Activated CD4-positive, alpha-beta T cell treated with anti-CD3 and anti-CD28 coated beads, Interleukin-2, Interleukin-6, amounts not matched to agents 100 ng/mL and 50 ng/mL, durations not matched to agents 16 hours and 8 hours (primary cell): ENCODE data around the gene KCNAB2.
"Not testable (repeated sequence)": the region's sequence is repeated elsewhere in the genome, so short reads cannot be mapped to it uniquely, and the experiment has no call there.

Source experiments
- DNase-seq: peaks from one replicate; pipeline ENCODE4 v3.0.0-alpha.2; 2020

Gene KCNAB2

DNA sequence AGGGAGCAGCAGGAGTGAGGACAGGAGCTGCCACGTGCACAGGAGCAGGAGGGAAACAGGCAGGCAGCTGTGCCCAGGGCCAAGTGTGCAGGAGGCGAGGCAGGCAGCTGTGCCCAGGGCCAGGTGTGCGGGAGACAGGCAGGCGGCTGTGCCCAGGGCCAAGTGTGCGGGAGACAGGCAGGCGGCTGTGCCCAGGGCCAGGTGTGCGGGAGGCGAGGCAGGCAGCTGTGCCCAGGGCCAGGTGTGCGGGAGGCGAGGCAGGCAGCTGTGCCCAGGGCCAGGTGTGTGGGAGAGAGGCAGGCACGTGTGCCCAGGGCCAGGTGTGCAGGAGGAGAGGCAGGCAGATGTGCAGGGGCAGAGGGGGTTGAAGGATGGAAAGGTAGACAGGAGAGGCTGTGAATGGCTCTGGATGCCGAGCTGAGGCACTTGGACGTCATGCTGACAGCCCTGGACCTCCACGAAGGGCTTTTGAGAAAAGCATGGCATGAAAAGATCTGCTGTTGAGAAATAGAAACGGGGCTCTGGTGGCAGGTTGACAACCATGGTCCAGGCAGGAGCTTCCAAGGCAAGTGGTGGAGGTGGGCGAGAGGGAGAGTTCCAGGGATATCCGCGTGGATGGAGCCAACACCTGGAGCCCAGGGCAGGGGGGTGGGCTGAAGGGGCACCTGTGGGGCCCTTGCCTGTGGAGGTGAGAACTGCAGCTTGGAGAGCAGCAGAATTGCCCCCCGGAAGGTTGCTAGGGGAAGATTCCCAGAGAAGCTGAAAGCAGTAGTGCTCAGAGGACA, 34.3 kb upstream of the KCNAB2 start:
- DNase-seq = no peak

DNA sequence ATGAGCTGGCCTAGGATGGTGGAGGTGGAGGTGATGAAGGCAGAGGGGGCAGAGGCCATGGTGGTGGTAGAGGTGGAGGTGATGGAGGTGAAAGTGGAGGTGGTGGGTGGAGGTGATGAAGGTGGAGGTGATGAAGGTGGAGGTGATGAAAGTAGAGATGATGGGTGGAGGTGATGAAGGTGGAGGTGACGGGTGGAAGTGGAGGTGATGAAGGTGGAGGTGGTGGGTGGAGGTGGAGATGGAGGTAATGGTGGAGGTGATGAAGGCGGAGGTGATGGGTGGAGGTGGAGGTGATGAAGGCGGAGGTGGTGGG, 33.8 kb upstream of the KCNAB2 start:
- no peak for DNase-seq

DNA sequence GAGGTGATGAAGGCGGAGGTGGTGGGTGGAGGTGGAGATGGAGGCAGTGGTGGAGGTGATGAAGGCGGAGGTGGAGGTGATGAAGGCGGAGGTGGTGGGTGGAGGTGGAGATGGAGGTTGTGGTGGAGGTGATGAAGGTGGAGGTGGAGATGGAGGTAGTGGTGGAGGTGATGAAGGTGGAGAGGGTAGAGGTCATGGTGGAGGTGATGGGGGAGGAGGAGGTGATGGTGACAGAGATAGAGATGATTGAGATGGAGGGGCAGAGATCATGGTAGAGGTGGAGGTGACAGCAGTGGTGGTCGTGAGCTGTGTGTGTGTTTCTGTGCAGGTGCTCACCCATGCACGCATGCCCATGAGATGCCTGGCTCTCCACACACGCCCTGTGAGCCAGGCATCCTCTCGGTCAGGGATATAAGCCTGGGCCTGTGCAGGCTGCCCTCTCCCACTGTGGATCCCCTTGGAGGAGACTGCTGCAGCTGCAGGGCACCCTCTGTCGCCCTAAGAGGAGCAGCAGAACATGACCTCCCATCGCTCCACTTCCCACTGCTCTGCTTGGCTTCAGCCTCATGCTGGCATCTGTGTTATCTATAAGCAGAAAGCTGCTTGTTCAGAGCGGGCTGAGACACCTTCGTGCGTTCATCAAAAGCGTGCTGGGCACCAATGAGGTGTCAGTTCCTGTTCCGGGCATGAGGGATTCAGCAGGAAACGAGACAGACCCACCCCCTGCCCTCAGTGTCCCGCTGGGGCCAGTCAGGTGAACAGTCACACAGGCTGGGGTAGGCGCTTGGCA, 33.0 kb upstream of the KCNAB2 start:
- DNase-seq = no peak

DNA sequence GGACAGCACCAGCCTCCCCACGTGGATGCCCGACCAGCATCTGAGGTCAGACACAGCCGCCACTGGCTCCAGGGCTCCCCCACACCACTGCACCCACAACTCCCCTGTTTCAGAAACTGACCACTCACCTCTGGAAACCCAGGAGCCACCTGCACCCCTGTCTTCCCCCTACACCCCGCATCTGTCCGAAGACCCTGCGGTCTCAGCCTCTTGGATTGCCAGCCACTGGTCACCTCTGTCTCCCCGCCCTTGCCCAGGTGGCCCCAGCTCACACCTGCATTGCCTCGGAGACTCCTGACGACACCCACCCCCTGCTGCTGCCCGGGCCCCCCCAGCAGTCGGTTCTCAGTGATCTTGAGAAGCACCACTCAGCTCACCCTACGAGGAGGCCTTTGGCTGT, 32.2 kb upstream of the KCNAB2 start:
- no peak for DNase-seq

DNA sequence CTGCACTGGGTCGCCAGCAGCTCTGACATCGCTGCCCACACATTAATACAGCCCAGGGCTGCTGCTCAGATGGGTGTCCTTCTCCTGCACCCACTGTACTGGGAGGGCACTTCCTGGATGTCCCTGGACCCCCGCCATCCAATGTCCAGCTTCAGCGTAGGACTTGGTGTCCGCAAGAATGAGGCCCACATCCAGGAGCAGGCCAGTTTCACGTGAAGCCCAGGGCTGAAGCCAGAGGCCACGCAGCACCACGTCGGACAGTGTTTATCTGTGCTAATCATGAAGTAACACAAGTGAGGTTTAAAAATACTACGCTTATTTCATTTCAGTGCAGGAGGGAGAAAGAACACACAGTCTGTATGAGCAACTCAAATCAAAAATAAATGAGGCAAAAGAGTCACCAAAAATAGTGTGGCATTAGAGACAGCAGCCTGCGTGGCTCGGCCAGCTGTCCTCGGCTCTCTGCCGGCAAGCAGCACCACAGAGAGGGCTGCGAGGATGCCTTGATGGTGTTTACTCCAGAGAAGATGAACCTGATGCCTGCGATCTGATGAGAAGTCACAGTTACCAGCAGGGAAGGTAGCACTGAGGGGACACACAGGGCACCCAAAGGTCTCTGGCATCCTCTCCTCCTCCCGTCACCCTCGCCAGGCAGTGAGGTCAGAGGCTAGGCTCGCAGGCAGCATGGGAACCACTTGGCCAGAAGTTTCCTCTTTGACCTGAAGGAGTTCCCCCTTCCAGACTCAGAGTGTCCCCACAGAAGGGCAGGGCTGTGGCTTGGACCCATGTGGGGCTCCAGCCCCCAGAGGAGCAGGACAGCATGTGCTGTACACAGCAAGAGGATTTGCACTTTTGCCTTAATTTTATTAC, 31.3 kb upstream of the KCNAB2 start:
- DNase-seq = no peak

DNA sequence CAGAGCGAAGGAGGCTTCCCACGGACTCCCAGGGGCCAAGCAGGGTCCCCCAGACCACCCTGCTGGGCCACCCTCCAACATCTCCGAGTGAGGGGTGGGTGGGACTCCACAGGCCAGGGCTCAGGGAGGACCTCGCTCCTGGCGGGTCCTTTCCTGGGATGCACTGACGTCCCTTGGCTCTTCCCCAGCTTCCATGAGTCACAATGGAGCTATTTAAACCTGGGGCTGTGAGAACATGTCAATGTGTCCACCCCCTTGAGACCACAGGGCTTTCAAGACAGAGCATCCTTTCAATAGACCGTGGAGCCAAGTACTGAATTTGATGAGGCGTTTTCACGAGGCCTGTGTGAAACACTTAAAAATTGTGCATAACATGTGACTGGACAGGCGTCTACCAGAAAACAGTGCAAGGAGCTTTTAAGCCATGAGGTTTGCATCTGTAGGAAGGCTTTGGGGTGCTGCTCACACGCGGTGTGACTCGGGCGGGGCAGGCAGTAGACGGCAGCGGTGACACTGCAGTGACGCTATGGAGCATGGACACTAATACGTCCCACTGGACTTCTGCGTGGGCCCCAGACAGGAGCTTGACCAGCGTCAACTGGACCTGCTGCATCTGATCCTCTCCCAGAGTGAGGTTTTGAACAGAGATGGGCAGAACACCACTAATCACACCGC, 29.4 kb upstream of the KCNAB2 start:
- DNase-seq = no peak

DNA sequence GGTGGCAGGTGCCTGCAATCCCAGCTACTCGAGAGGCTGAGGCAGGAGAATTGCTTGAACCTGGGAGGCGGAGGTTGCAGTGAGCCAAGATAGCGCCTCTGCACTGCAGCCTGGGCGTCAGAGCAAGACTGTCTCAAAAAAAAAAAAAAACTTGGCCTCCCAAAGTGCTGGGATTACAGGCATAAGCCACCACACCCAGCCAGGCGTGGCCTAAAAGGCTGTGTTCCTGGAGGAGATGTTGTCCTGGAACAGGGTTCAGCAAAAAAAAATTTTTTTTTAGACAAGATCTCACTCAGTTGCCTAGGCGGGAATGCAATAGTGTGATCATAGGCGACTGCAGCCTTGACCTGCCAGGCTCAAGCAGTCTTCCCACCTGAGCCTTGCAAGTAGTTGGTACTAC, 28.0 kb upstream of the KCNAB2 start:
- DNase-seq = not testable (repeated sequence)

DNA sequence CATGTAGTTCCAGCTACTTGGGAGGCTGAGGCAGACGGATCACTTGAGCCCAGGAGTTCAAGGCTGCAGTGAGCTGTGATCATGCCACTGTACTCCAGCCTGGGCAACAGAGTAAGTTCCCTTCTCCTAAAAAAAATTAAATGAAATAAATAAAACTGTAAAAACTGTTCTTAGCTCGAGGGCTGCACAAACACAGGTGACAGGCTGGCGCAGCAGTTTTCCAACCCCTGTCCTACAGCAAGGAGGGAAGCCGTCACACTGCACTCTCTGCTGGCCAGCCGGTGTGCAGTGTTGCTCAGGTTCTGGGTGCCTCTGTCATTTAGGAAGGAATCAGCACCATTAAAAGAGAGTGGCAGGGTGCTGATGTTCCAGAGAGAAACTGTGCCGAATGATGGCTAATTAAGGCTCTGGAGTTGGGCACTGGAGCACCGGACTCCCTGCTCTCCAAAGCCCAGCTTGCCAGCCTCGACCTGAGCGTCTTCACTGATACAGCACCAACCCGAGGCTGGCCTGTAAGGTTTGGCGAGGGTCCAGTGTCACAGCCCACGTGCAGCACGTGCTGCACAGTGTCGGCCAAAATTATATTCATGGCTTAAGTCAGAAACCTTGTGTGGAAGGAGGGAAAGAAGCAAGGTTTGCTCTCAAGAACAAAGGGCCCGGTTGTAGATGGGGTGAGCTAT, 26.4 kb upstream of the KCNAB2 start:
- no peak for DNase-seq

DNA sequence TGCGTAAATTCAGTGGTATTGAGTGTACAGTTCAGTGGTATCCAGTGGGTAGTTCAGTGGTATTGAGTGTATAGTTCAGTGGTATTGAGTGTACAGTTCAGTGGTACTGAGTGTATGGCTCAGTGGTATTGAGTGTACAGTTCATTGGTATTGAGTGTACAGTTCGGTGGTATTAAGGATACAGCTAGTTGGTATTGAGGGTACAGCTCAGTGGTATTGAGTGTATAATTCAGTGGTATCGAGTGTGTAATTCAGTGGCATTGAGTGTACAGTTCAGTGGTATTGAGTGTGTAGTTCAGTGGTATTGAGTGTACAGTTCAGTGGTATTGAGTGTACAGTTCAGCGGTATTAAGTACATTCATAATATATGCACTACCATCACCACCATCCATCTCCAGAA, 23.5 kb upstream of the KCNAB2 start:
- DNase-seq = no peak

DNA sequence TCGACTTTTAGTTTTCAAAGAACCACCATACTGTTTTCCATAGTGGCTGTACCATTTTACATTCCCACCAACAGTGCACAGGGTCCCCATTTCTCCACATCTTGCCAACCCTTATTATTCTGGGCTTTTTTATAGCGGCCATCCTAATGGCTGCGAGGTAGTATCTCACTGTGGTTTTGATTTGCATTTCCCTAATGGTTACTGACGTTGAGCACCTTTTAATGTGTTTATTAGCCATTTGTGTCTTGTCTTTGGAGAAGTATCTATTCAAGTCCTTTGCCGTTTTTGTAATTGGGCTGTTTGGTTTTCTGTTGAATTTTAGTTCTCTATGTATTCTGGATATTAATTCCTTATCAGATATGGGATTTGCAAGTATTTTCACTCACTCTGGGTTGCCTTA, 22.3 kb upstream of the KCNAB2 start:
- no peak for DNase-seq

DNA sequence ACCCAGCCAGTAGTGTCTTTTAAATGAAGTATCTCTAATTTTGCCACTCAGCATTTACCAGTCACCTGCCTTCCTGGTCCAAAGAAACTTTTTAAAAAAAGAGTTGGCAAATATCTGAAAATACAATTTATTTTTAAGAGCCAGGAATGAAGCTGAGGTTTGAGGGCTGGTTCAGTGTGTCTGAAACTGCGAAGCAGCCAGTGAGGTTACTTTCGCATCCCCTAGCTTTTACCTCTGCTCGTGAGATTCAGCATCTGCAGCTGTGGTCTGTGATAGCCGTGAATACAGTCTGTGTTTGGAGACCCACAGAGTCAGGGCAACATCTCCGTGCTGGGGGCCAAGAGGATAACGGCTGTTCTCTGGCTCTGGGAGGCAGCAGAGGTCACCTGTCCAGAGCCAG, 21.3 kb upstream of the KCNAB2 start:
- no peak for DNase-seq

DNA sequence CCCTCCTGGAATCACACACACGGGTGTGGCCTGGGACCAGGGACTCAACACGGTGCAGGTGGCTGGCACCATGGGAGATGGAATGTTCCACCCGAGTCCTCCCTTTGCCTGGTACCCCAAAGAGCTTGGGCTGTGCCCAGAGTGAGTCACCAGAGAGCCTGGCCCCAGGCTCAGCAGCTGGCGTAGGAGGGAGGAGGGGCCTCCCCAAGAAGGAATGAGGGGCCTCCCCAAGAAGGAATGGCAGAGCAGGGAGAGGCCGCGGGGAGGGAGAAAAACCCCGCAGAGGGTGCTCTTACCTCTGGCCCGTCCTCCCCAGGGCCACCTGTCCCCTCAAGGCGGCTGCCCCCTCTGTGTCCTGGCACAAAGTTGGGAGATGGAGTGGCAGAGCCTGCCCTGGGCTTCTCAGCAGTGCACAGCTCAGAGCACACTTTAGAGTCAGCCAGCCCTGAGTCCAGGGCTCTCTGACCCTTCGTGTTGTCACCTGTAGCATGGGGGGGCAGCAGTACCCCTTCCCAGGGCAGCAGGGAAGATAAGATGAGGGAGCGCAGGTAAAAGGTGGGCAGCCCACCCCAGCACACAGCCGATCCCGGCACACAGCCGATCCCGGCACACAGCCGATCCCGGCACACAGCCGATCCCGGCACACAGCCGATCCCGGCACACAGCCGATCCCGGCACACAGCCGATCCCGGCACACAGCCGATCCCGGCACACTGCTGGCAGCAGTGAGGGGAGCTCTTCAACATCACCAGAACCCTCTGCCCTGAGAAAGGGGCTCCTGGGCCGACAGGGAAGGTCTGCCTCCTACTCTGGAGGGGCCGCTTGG, 20.2 kb upstream of the KCNAB2 start:
- DNase-seq = no peak

DNA sequence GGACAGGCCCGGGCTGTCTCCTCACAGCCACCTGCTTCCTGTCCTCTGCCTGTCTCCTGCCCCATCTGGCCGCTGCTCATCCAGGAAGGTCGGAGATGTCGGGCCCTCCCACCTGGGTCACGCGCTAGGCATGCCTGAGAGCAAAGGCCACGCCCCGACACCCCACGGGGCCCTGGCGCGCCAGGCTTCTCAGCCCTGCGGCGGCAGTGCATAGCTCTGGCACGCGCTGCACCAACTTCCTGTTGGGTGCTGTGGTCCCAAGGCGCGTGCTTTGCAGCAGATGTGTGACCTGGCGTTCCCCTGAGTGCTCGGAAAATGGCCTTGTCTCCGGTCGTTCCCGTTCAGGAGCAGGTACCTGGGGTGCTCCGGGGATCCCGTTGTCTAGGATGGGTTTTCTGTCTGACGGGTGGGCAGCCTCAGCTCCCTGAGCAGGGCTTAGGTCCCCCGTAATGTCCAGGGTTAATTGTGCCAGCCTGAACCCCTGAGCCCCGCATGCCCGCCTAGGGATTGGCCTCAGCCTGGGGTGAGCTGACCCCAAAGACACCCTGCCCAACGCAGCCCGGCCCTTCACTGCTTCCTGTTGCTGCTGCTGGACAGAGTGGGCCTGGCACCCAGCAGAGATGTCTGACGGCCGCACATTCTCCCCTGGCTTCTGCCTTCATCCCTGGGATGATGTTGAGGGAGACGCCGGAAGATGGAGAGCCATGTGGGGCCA, 19.4 kb upstream of the KCNAB2 start:
- peak; percentile 97 for DNase-seq

DNA sequence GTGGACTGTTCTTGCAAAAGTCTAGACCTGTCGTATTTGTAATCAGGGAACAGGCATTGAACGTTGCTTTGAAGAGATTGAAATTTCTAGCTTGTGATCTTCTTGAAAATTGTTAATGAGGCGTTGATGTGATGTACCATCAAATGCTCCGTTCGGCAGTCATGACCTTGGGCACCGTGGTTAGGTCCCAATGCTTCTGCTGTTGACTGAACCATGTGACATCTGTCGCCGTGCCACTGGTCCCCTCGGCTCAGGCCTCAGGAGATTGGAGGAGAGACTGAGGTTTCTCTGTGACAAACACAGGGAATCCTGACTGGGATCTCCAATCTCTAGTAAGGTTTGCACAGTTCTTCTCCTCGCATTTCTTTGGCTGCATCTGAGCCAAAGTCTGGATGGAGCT, 18.1 kb upstream of the KCNAB2 start:
- DNase-seq = peak; percentile 66

DNA sequence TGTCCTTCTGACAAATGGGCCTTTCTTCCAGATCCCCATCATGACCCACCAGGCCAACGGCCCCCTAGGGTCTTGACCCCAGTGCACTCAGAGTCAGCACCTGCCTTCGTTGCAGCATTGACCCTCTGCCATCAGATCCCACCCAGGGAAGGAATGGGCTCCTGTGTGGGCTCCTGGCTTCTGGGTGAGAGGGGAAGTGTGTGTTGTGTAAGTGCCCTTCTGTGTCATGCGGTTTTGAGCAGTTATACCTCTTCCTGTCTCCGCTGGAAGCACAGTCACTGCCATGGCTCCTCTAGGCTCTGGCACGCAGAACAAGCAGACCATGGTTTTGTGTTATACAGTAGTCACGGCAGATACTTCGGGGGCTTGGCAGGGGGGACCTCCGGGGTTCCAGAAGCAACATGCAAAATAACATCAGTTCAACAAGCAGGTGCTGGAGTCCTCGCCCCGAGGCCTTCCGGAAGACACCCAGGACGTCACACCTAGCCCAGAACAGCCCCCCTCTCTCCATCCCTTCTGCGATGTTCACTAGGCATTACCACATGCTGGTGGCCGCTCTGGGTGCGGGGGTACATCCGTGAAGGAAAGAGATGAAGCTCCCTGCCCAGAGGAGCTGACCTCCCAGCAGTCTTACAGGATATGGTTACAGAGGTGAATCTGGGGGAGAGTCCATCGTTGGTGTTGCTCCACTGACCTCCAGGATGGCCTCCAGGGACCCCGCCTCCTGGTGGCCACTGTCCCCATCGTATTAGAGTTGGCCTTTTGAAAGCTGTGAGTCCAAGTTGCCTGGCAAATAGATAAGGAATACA, 17.4 kb upstream of the KCNAB2 start:
- DNase-seq = peak; percentile 85

DNA sequence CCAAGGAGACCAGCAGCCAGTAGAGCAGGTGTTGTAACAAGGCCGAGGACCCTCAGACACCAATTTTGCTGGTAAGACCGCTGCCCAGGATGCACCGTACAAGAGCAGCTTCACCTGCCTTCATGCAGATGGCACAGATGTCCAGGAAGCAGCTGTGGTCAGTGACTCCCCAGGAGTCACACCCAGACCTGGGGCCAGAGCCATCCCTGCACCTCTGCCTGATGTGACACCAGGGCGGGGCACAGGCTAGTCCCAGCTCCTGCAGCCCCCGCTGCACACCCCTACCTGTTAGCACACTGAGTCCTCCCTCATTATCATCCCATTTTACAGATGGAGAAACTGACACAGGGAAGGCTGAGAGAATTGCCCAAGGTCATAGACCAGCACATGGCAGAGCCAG, 16.3 kb upstream of the KCNAB2 start:
- DNase-seq = no peak

DNA sequence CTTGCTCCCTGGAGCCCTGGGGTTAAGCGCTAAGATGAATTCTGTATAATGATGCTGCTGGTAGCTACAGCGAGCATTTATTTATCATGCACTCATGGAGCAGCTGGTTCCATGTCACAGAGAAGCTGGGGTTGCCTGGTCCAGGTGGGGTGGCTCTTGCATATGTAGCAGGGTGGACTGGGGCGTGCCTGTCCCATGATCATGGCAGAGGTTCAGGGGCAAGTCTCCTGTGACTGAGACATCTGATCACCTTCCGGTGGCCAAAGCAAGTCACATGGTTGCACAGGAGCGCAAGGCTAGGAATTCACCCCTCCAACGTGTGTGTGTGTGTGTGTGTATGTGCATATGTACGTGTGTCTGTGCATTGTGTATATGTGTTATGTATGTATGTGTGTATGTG, 15.6 kb upstream of the KCNAB2 start:
- DNase-seq = no peak

DNA sequence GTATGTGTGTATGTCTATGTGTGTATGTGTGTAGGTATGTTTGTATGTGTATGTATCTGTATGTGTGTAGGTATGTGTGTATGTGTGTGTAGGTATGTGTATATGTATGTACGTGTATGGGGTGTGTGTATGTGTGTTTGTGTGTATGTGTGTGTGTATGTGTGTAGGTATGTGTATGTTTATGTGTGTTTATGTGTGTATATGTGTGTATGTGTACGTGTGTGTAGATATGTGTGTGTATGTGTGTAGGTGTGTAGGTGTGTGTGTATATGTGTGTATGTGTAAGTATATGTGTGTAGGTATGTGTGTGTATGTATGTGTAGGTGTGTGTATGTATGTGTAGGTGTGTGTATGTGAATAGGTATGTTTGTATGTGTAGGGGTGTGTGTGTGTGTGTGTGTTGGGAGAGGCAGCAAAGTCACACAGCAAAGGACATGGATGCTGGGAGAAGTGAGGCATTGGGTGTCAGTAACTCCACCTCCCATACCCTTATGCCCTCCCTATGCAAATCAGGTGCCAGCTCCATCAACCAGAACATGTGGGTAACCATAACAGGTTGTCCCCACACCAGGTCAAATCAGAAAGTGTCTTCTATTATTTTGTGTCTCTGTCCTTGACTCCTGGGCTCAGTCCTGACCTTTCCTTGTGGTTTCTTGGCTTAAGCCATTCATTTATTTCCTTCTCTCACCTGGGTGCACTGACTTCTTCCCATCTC, 15.0 kb upstream of the KCNAB2 start:
- DNase-seq = no peak

DNA sequence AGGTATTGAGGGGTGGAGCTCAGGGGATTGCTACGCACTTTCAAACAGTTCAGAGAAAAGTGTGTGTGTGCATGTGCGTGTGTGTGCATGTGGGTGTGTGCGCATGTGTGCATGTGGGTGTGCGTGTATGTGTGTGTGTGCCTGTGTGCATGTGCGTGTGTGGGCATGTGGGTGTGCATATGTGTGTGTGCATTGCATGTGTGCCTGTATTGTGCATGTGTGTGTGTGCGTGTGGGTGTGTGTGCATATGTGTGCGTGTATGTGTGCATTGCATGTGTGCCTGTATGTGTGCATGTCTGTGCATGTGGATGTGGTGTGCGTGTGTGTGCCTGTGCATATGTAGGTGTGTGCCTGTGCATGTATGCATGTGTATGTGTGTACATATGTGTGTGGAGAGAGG, 12.6 kb upstream of the KCNAB2 start:
- DNase-seq = no peak
